Measurements from ENCODE around the gene KLHDC1. TPM values are rescaled to one million over a fixed set of nuclear protein-coding genes. Genes with fewer than 3 reads are reported as not detected.
"Not testable (repeated sequence)": the region's sequence is repeated elsewhere in the genome, so short reads cannot be mapped to it uniquely, and the experiment has no call there.

Gene KLHDC1
- polyA plus RNA-seq, 3 donors = 1.2 to 3.8 (median 2.6) TPM

GRCh38 chr14:49704471-49704870 is 11.6 kb downstream of the KLHDC1 start:
- not testable (repeated sequence) for H3K27ac ChIP-seq (ENCODE audit: low read depth, low read length)
- 84 to 91% (median 85%) methylated on average over 4 of the region's 4 CpGs for WGBS, 3 donors

- not testable (repeated sequence) for H3K27ac ChIP-seq (ENCODE audit: low read depth, low read length)
- 96 to 97% (median 97%) methylated on average over 11 of the region's 11 CpGs for WGBS, 3 donors
Observed at GRCh38 chr14:49710993-49711392, 18.1 kb downstream of the KLHDC1 start.

GRCh38 chr14:49720744-49721143 is 27.8 kb downstream of the KLHDC1 start:
- no peak overlapping the region for H3K27ac ChIP-seq (ENCODE audit: low read depth, low read length)

DNA sequence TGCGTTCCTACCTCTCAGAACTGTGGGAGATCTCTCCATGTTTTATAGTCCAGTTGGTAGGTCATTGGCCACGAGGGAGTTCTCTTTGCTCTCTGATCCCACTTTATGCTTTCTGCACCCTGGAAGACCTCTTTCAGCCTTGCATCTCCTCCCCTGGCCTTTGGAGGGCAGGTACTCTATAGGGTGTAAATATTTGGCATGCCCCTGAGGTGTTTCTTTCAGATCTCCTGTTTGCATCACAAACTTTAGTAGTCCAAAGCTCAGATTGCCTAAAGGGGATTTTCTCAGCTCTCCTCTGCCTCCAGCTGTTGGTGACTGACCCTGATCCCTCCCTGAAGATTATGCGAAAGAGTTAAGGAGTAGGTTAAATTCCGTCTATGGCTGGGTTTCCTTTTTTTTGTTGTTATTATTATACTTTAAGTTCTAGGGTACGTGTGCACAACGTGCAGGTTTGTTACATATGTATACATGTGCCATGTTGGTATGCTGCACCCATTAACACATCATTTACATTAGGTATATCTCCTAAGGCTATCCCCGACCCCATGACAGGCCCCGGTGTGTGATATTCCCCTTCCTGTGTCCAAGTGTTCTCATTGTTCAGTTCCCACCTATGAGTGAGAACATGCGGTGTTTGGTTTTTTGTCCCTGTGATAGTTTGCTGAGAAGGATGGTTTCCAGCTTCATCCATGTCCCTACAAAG is 29.0 kb downstream of the KLHDC1 start:
- not testable (repeated sequence) for H3K27ac ChIP-seq (ENCODE audit: low read depth, low read length)
- WGBS, 3 donors = 86 to 94% (median 89%) methylated on average over 9 of the region's 9 CpGs

GRCh38 chr14:49727171-49727570 is 34.3 kb downstream of the KLHDC1 start:
- no peak overlapping the region for H3K27ac ChIP-seq (ENCODE audit: low read depth, low read length)
- WGBS, 3 donors = 89 to 96% (median 95%) methylated on average over 5 of the region's 5 CpGs

DNA sequence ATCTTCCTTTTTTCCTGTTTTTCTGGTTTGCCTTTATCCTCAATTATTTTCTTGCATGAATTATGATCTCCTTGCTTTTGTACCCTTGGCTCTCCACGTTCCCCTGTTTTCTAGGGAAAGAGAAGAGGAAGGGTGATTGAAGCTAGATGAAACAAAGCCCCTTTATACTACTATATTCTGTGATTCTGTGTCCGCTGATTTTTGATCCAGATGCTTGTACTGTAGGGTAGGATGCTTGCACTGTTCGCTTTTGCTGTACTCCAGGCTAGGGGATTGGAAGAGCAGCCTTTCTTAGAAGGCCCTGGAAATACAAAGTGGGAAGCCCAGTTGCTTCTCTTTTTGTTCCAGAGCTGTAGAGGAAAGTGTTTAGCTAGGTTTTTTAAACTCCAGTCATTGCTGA is 40.0 kb downstream of the KLHDC1 start:
- H3K27ac ChIP-seq (ENCODE audit: low read depth, low read length) = no peak overlapping the region
- WGBS, 3 donors = 88 to 91% (median 89%) methylated on average over 3 of the region's 3 CpGs

DNA sequence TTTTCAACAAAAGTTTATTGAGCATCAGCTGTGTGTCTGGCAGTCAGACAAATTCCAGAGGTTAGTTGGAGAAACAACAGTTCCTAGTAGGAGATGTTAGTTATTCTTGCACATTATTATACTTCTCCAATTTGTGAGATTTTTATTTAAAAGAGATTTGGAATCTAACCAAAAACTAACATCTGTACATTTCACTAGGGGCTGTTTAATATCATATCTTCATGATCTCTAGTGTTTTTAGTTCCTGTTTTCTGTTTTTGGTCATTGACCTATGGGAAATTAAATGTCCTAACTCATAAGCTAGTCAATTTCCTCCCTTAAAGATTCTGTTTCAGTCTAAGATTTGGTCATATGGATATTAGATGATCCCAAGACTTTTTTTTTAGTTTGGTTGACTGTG is 40.9 kb downstream of the KLHDC1 start:
- no peak overlapping the region for H3K27ac ChIP-seq (ENCODE audit: low read depth, low read length)

DNA sequence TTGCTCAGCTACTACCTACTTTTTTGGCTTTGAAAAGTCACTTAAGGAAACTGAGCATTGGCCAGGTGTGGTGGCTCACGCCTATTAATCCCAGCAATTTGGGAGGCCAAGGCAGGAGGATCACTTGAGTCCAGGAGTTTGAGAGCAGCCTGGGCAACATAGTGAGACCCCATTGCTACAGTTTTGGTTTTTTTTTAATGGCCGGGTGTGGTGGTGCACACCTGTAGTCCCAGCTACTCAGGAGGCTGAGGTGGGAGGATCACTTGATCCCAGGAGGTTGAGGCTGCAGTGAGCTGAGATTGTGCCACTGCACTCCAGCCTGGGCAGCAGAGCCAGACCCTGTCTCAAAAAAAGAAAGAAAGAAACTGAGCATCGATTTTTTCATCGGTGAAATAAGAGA is 42.7 kb downstream of the KLHDC1 start:
- 85 to 100% (median 98%) methylated on average over 4 of the region's 4 CpGs for WGBS, 3 donors
- not testable (repeated sequence) for H3K27ac ChIP-seq (ENCODE audit: low read depth, low read length)

DNA sequence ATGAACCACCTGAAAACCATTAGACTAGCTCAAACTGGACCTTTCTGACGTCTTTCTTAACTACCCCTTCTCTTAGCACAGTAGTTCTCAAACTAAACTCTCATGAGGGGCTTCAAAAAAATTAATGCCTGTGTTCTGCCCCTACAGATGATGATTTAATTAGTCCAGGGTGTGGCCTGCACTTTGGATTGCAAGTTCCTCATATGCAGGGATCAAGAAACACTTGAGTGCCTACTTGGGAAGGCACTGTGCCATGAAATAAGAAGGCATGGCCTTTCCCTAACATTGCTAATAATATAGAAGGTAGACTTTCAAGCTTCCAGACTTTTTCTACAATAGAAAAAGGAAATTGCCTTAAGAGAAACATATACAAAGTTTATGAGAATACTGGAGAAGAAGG is 52.3 kb downstream of the KLHDC1 start:
- 79 to 96% (median 88%) methylated on average over 1 of the region's 1 CpG for WGBS, 3 donors
- H3K27ac ChIP-seq (ENCODE audit: low read depth, low read length) = no peak overlapping the region

- H3K27ac ChIP-seq (ENCODE audit: low read depth, low read length) = not testable (repeated sequence)
Observed at GRCh38 chr14:49746476-49746875, 53.6 kb downstream of the KLHDC1 start.

- no peak overlapping the region for H3K27ac ChIP-seq (ENCODE audit: low read depth, low read length)
- WGBS, 3 donors = 76 to 87% (median 80%) methylated on average over 5 of the region's 5 CpGs
Observed at GRCh38 chr14:49754570-49755097, 61.7 kb downstream of the KLHDC1 start.

DNA sequence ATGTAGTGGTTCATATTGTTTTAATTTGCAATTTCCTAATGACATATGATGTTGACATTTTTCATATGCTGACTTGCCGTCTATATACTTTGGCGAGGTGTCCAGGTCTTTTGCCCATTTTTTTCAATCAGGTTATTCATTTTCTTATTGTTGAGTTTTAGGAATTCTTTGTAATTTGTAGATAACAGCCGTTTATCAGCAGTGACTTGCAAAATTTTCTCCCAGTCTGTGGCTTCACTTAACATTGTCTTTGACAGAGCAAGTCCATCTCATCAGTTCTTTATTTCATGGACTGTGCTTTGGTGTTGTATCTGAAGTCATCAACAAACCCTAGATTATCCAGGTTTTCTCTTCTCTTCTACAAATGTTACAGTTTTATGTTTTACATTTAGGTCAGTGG is 62.5 kb downstream of the KLHDC1 start:
- 70 to 83% (median 81%) methylated on average over 3 of the region's 3 CpGs for WGBS, 3 donors

DNA sequence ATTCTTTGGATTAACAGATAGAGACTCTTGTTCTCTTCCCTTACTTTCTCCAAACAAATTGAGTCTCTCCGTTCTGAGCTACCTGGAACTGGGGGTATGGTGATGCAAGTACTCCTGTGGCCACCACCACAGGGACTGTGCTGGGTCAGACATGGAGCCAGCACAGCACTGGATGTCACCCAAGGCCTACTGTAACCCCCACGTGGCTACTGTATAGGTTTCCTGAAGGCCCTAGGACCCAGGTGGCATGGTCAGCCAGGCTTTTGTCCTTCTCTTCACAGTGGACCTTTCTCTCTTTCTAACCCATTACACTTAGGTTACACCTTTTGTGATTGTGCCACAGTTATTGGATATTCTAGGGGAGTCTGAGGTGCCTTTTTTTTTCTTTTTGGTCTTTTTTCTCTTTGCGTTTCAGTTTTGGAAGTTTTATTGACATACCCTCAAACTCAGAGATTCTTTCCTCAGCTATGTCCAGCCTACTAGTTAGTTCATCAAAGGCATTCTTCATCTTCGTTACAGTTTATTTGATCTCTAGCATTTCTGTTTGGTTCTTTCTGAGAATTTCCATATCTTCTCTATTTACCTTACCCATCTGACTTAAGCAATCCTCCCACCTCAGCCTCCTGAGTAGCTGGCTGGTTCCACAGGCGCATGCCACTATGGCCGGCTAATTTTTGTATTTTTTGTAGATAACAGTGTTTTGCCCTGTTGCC is 69.1 kb downstream of the KLHDC1 start:
- H3K27ac ChIP-seq (ENCODE audit: low read depth, low read length) = no peak overlapping the region
- 80 to 85% (median 84%) methylated on average over 6 of the region's 6 CpGs for WGBS, 3 donors

More for the DNA sequence above, 62.5 kb downstream of the KLHDC1 start:
- no peak overlapping the region for H3K27ac ChIP-seq (ENCODE audit: low read depth, low read length)

DNA sequence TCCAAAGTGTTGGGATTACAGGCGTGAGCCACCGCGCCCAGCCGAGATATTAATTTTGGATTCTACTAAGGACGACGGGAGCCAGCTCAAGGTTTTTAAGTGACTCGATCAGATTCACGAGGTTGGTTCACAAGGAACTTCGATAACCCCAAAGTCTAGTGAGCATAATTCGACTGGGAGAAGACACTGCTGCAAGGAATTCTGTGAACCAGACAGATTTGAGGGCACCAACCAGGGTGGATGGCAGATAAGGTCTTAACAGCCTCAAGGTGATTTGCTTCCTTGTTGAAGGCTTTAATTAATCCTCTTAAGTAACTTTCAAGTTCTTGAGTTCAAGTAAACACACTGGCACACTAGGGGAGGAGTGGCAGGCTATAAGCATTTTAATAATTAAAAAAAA is 73.9 kb downstream of the KLHDC1 start:
- 51 to 88% (median 83%) methylated on average over 10 of the region's 10 CpGs for WGBS, 3 donors
- H3K27ac ChIP-seq (ENCODE audit: low read depth, low read length) = no peak overlapping the region

- 0 to 1% (median 0%) methylated on average over 9 of the region's 9 CpGs for WGBS, 3 donors
- peak overlapping the region; percentile 70 for H3K27ac ChIP-seq (ENCODE audit: low read depth, low read length)
Observed at GRCh38 chr14:49767270-49767570, 74.3 kb downstream of the KLHDC1 start.

DNA sequence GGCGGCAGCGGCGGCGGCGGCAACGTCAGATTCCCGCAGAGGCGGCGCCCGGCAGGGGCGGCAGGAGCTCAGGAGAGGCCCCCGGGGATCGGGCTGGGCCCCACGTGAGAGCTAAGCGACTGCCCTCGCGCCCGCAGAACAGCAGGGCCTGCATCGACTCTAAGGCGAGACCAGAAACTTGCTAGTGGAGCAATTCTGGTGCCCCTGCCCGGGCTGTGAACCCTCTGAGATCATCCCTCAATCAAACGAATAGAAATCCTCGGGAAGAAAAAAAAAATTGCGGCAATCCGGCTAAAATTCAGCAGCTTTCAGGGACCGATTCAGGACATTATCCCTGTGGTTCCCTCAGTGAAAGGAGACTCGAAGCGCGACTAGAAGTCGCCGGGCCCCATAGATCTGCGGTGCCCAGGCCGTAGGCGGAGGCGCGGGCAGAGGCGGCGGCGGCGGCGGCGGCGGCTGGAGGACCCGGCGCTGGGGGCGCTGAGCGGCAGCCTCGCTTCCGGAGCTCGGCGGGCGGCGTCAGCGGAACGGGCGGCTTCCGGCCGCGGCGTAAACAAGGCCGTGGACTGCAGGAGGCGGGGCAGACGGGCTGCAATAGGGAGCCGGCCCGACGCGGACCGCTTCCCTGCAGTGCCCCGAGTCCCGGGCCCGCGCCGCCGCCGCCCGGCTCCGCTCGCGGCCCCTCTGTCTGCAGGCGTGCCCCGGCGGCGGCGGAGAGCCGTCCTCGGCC is 74.8 kb downstream of the KLHDC1 start, which contains the start of gene KLHDC2:
Gene KLHDC2 (plus strand): TSS at position 583 of the 730 bp plus-strand sequence. CDS start 316 bp downstream, outside the sequence.
- WGBS, 3 donors = 0% methylated on average over 67 to 86 of the region's 86 CpGs
- peak within 1 kb of the TSS; percentile 70 for H3K27ac ChIP-seq (ENCODE audit: low read depth, low read length)

DNA sequence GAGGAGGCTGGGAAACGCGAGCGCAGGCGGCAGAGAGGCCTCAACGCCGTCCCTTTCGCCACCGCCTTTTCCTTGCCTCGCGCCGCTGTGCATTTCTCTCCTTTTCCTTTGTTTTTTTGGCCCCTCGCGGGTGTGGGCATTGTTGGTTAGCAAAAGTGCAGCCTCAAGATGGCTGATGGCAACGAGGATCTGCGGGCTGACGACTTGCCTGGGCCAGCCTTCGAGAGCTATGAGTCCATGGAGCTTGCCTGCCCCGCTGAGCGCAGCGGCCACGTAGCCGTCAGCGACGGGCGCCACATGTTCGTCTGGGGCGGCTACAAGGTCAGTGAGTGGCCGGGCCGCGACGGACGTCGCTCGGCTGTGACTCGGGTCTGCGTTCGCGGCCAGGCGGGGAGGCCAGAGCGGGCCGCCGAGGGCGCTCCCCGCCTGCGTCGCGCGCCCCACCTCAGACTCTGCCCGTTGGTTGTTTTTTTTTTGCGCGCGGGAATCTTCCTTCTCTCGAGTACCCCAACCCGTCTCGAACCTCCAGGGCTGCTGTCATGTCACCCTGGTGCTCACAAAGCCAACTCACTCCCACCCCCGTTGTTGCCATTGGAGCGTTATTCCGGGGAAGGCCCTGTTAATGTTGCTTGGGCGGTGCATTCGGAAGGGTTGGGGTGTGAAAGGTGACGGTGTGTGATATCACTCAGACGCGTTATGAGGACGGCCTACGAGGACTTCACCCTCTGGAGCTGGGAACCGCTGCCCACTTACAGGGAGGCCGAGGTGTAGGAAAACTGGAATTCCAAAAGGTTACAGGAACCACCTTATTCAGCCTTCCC is 75.6 kb downstream of the KLHDC1 start:
- H3K27ac ChIP-seq (ENCODE audit: low read depth, low read length) = no peak overlapping the region
- WGBS, 3 donors = 0 to 1% (median 0%) methylated on average over 66 to 67 of the region's 67 CpGs

- 8 to 23% (median 16%) methylated on average over 6 of the region's 6 CpGs for WGBS, 3 donors
- H3K27ac ChIP-seq (ENCODE audit: low read depth, low read length) = no peak overlapping the region
Observed at GRCh38 chr14:49769171-49769570, 76.3 kb downstream of the KLHDC1 start.
